K562 (cell line): ENCODE results near the gene HAUS6.

Experiments used
- CBFB ChIP-seq: sonication (generic); formaldehyde crosslinking; IDR thresholded peaks from 2 replicates; pipeline ENCODE4 v1.4.0; 2020; ENCODE audit warnings: mild to moderate bottlenecking, missing genetic modification reagents
- MAFG ChIP-seq: fragments of 450-650 bp; conservative IDR thresholded peaks from 2 replicates; pipeline ENCODE4 v1.6.1; 2016; ENCODE audit warnings: missing genetic modification characterization, missing compliant biosample characterization
- NRF1 ChIP-seq, 2 experiments: fragments of 450-650 bp; IDR thresholded peaks in 1 of 2; conservative IDR thresholded peaks in 1 of 2; 2 replicates each; pipeline ENCODE4 v1.6.1; 2014; ENCODE audit warnings: mild to moderate bottlenecking in 2 of 2
- POLR2A ChIP-seq: fragments of 450-650 bp; conservative IDR thresholded peaks from 2 replicates; pipeline ENCODE4 v1.6.1; 2016
- POLR2AphosphoS5 ChIP-seq: IDR thresholded peaks from 2 replicates; pipeline ENCODE4 v1.6.1; 2011; ENCODE audit warnings: mild to moderate bottlenecking, low read depth, low read length, moderate library complexity; ENCODE audit not compliant: control insufficient read depth, insufficient read depth
- SIX5 ChIP-seq, 2 experiments: IDR thresholded peaks; 2 replicates each; pipeline ENCODE4 v1.6.1; 2011; ENCODE audit warnings: low read length in 2 of 2, borderline replicate concordance in 1 of 2, low read depth in 1 of 2, mild to moderate bottlenecking in 1 of 2, moderate library complexity in 1 of 2; ENCODE audit not compliant: insufficient read depth in 1 of 2
- TCF7 ChIP-seq: sonication (generic); IDR thresholded peaks from 2 replicates; pipeline ENCODE4 v1.6.1; 2016; ENCODE audit warnings: antibody characterized with exemption, borderline replicate concordance
- ZNF224 ChIP-seq: sonication (generic); formaldehyde crosslinking; IDR thresholded peaks from 2 replicates; pipeline ENCODE4 v1.8.0; 2022; ENCODE audit warnings: mild to moderate bottlenecking, missing genetic modification reagents
- TF ChIP-seq, protein P1 (sequence below), 3 experiments: IDR thresholded peaks in 2 of 3; conservative IDR thresholded peaks in 1 of 3; 2 replicates each; pipeline ENCODE4 v1.5.1; 2011 to 2012; ENCODE audit warnings: low read length in 3 of 3, mild to moderate bottlenecking in 3 of 3, control low read depth in 2 of 3, improper control_type of control experiment in 1 of 3, inconsistent platforms in 1 of 3, low read depth in 1 of 3, mixed read lengths in 1 of 3, moderate library complexity in 1 of 3; ENCODE audit not compliant: insufficient read depth in 2 of 3
- TF ChIP-seq, protein P2 (sequence below): sonication (generic); formaldehyde crosslinking; IDR thresholded peaks from 2 replicates; pipeline ENCODE4 v1.8.1; 2023; ENCODE audit warnings: mild to moderate bottlenecking, missing genetic modification reagents

DNA sequence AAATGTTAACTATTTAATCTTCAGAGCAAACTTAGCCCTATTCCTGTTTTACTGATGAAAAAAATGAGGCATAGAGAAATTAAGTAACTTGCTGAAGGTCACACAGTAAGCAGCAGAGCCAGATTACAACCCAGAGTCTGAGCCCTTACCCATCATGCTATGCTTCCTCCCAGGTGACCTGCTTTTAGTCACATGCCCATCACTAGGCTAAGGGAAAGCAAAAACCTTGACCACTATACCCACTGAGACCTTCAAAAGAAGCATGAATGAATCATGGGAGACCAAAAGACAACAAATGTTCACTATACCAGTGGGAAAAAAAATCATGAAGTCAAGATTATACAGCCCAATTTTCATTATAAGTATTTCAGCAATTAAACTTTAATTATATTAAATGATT is 5.3 kb upstream of the HAUS6 start:
- TF ChIP-seq, protein P1, sequence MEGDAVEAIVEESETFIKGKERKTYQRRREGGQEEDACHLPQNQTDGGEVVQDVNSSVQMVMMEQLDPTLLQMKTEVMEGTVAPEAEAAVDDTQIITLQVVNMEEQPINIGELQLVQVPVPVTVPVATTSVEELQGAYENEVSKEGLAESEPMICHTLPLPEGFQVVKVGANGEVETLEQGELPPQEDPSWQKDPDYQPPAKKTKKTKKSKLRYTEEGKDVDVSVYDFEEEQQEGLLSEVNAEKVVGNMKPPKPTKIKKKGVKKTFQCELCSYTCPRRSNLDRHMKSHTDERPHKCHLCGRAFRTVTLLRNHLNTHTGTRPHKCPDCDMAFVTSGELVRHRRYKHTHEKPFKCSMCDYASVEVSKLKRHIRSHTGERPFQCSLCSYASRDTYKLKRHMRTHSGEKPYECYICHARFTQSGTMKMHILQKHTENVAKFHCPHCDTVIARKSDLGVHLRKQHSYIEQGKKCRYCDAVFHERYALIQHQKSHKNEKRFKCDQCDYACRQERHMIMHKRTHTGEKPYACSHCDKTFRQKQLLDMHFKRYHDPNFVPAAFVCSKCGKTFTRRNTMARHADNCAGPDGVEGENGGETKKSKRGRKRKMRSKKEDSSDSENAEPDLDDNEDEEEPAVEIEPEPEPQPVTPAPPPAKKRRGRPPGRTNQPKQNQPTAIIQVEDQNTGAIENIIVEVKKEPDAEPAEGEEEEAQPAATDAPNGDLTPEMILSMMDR (IDR thresholded peaks at IDR 0.05 in 2 of 3, conservative IDR thresholded peaks at IDR 0.05 in 1 of 3; ENCODE audit: insufficient read depth in 2 of 3, low read depth in 1 of 3, low read length in 3 of 3), result no peak
- TF ChIP-seq POLR2A (no peak), TCF7 (no peak), CBFB (no peak), ZNF224 (CRISPR knock-in tag) (no peak), SIX5 (IDR thresholded peaks at IDR 0.05; ENCODE audit: borderline replicate concordance in 1 of 2, insufficient read depth in 1 of 2, low read depth in 1 of 2, low read length in 2 of 2) (no peak), NRF1 (conservative IDR thresholded peaks at IDR 0.05 in 1 of 2, IDR thresholded peaks at IDR 0.05 in 1 of 2) (no peak), POLR2AphosphoS5 (no peak), MAFG (no peak)
- TF ChIP-seq, protein P2, sequence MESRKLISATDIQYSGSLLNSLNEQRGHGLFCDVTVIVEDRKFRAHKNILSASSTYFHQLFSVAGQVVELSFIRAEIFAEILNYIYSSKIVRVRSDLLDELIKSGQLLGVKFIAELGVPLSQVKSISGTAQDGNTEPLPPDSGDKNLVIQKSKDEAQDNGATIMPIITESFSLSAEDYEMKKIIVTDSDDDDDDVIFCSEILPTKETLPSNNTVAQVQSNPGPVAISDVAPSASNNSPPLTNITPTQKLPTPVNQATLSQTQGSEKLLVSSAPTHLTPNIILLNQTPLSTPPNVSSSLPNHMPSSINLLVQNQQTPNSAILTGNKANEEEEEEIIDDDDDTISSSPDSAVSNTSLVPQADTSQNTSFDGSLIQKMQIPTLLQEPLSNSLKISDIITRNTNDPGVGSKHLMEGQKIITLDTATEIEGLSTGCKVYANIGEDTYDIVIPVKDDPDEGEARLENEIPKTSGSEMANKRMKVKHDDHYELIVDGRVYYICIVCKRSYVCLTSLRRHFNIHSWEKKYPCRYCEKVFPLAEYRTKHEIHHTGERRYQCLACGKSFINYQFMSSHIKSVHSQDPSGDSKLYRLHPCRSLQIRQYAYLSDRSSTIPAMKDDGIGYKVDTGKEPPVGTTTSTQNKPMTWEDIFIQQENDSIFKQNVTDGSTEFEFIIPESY, result no peak
